Stimulated activated CD4-positive, alpha-beta T cell treated with anti-CD3 and anti-CD28 coated beads, Interleukin-4, amount 100 ng/mL, for 4 hours (primary cell): ENCODE data around the gene NMRAL1.

ENCODE experiments used
- DNase-seq, 2 experiments: peaks; one replicate each; pipeline ENCODE4 v3.0.0-alpha.2; 2020

Gene NMRAL1

DNA sequence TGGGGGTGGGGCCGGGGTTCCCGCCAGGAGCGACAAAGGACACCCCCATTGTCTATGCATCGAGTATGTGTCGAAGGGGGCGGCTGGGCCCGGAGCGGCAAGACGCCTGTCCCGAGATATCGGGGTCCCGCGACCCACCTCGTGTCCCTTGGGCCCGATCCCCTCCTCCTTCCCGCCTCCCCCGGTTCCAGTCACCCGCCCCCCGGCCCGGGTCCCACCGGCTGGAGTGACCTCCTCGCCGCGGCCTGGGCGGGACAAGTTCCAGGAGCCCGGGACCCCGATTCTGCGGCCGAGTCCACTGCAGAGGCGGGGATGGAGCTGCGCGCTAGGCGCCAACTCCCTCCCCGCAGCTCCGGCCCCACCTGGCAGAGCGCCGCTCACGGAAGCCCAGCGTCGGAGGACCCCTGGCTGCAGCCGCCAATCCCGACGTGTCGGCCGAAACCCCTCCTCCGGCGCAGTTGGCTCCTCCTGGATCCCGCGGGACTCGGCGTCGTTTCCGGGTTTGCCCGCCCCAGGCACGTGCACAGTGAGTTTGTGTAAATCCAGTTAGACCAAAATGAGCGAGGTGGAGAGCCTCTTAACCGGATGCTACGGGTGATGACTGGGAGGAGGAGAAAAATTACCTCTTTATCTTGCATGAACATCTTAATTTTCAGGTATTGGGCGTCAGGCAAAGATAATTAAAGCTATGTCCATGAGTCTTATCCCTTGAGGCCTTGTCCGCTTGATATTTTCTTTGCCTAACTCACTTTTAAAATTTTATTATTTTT, at the start of gene NMRAL1:
Gene NMRAL1 (minus strand): TSS at position 434 of the 770 bp plus-strand sequence. CDS start 493 bp downstream, outside the sequence.
- DNase-seq, result peak; percentile 76 to 78

DNA sequence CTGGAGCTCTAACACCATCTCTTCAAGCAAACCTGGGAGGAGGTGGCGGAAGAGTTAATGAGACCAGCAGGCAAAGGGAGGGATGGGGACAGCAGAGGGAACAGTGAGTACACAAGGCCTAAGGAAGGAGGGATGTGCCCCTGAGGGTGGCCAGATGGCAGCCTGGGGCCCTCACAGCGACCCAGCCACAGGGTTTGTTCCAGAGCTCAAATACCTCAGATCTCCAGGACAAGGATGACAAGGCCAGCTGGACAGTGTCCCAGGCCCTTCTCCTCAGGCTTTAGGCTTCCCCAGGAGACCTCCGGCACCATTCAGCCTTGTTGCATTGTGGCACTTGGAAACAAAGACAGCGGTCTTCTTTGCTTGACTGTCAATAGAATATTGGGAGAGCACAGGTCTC, 49.3 kb upstream of the NMRAL1 start:
- DNase-seq, result no peak

DNA sequence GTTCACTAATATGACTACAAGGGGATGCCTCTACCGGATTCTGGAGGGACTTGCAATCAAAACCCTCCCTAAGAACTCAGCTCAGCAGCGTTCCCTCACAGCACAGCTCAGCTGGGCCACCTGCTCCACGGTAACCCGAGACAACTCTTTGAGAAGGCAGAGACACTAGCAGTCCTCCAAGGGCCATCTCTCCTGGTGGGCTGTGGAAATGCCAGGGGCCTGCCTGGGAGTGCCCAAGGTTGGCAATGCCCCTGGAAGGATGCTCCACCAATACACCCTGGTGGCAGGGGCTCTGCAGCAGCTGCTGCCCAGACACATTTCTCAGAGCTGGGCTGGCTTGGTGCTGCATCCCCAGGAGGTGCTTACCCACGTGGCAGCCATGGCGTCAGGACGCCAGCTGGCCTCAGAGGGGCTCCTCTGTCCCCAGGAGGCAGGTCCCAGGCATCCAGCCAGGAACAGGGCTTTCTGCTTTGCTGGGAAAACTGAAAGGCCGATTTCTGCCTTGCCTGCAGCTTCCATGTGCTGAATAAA, 47.7 kb upstream of the NMRAL1 start:
- no peak for DNase-seq

DNA sequence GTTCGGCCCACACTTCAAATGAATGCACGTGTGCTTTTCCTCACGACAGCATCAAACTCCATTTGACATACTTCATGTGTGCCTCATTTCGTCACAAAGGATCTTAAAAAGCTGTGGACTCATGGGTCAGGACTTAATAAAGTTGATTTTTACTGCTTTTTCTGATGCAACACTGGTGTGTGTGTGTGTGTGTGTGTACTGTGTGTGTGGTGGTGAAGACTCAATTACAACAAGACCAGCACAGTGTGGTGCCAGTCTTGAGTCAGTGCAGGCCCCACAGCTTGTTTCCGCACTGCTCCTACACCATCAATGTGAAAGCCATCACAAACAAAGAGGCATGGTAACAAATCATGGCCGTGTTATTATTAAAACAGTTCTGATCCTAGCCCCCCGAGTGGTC, 46.5 kb upstream of the NMRAL1 start:
- no peak for DNase-seq

DNA sequence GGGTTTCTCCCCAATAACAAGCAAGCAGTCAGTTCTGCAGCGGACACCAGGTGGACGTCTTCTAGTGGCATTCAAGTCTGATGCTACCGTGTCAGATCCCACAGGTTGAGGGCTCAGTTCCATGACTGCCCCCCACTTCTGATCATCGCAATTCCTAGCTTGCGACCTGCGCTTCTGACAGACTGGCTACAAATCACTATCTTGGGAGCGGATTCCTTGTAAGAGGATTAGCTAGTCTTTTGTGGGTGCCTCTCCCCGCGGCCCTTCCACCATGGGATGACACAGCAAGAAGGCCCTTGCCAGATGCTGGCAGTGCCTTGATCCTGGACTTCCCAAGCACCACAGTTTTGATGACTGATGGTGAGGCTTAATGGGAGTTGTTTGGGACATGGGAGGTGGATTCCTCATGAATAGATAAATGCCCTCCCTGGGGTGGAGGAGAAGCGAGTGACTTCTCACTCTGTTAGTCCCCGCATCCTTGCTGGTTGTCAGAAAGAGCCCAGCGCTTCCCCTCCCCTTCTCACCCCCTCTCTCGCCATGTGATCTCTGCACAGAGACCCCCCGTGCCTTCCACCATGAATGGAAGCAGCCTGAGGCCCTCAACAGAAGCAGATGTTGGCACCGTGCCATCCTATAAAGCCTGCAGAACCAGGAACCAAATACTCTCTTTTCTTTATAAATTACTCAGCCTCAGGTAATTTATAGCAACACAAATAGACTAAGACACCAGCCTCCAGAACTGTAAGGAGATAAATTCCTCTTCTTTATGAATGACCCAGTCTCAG, 45.0 kb upstream of the NMRAL1 start:
- DNase-seq, result no peak

DNA sequence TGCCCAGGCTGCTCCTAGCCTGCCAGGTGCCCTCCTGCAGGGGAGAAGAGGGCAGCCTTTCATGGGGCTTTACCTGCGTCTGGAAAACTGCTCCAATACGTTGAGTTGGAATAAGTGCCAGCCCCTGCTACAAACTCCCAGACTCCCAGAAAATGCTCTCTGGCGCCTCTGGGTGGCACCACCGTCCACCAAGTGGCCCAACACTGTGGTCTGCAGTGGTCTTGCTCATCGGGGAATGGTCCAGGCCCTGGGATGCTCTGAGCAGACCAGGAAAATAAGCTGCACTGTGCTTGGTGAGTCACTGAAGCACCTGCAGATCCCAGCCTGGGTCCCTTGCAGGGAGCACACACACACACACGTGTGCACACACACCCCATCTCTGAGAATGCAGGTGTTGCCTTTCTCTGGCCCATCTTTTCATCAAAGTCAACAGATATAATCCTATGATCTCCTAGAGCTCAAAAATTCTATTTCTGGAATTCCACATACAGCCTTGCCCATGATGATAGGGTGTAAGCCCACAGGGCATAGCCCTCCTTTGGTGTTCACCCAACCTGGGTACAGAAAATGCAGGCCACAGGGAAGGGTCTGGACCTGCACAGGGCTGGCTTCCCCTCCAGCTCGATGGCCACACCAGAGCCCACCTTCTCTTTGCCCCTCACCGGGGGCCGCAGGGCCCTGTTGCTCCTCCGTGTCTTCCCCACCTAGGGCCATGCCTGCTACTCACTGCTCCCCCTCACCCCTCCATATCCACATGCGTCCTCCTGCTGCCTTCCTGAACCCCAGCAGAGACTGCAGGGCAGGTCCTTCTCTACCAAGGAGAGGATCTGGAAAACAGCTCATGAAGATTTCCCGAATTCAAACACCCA, 43.6 kb upstream of the NMRAL1 start:
- no peak for DNase-seq

DNA sequence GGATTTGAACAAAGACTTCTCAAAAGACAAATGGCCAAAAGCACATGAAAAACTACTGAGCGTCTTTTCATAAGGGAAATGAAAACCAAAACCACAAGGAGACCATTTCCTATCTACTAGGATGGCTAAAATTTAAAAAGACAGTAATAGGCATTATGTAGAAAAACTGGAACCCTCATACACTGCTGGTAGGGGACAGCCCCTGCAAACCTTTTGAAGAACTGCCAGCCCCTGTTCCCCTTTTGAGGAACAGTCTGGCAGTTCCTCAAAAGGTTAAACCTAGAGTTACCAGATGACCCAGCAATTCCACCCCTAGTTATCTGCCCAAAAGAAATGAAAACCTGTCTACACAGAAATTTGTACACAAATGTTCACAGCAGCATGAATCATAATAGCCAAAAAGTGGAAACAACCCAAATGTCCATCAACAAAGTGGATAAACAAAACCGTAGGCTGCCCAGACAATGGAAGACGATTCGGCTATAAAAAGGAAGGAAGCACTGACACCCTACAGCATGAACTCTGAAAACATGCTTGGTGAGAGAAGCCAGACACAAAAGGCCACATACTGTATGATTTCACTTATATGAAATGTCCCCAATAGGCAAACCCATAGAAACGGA, 41.3 kb upstream of the NMRAL1 start:
- no peak for DNase-seq

DNA sequence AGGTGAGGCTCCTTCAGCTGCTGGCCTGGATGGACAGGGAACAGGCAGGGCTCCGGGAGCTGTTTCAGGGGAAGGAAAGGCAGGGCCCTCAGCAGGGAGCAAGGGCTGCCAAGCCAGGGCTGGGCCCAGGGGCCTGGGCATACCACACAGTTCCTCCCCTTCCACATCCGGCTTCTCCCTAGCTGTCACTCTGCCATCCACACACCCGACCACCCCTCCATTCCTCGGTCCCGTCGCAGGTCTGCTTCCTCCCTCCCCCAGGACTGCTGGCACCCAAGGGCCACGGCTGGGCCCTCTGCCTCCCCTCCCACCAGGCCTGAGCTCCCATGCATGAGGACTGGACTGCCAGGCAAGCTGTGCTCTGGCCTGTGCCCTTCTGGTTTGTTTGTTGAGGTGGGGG, 40.2 kb upstream of the NMRAL1 start:
- DNase-seq, result no peak

DNA sequence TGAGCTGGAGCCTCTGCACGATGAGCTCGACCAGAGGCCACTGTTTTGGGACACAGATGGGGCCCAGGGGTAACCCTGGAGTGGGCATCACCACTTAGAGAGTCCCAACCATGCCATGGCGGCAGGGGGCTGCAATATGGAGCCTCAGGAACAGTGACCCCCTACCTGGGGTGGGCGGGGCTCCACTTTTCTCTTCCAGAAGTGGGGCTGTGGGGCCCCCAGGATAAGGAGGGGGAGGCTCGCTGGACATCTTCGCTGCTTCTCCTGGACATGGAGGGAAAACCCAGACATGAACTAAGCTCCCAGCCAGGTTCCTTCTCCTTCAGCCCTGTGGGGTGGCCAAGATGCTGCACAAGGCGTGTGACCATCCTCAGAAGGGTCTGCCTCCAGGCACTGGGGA, 39.5 kb upstream of the NMRAL1 start:
- no peak for DNase-seq

DNA sequence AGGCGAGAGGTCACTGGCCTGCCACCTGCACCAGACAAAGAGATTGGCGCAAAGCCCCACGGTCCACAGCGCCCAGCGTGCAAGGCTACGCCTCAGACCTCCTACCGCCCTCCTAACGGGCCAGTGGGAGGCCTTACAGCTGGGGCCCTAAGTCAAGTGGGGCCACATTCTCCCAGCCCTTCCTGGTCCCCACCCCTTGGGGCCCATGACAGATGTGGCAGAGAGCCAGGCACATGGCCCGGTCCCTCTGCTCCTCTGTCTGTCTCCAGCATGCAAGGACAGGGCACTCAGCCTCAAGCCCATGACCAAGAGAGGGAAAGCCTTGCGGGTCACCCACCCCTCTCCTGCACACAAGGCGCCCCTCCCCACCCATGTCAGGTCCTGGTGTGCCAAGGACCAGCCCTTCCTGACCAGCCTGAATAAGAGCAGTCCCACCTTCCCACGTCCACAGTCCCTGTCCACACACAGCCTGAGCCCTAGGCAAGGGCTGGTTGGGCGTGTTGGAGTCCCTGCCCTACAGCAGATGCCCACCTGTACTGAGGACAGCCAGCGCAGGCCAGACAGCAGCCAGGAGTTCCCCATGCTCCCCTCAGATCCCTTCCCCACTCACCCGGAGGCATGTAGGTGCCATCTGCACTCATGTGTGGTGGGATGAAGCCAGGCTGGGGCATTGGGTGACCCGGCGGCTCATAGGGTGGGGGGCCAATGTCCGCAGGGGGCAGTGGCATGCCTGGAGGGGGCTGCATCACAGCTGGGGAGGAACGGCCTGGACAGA, 38.8 kb upstream of the NMRAL1 start:
- no peak for DNase-seq

DNA sequence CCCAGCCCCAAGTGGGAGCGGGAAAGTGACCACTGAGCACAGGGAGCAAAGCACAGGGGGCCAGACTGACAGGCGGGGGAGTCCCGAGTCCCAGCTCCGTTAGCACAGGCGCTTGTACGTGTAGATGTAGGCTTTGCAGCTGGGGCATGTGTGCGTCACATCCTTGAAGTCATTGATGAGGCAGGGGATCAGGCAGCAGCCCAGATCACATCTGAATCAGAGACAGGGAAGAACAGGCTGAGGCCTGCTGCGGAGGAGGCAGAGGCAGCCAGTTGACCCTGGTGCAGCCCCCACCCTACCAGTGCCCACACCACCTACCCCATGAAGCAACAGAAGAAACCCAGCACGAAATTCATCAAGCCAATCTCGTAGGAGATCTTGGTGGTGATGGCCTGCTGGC, 38.0 kb upstream of the NMRAL1 start:
- DNase-seq, result no peak

DNA sequence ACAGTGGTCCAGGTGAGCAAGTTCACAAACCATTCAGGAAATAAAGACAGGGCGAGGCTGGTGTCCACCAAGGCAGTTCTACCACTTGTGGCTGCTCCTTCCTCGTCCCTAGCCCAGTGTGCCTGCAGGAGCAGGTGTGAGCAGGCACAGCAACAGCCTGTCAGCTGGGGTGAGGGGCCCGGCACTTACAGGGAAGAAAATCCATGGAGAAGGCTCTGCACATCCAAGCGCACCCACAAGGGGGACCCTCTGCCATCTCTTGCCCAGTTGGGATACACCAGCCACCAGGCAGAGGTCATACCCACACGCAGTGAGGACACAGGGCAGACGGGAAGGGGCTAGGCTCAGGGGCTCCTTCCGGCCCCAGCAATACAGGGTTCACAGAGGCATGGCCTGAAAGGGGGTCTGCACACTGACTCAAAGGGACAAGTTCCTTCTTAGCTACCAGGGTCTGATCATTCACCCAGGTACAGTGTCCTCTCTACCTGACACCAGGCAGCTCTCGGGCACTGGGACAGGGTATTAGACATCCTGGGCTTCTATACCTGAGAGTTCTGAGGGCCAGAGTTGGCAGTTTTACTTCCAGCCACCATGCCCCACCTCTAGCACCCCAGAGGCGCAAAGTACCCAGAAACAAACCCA, 37.1 kb upstream of the NMRAL1 start:
- DNase-seq, result no peak

DNA sequence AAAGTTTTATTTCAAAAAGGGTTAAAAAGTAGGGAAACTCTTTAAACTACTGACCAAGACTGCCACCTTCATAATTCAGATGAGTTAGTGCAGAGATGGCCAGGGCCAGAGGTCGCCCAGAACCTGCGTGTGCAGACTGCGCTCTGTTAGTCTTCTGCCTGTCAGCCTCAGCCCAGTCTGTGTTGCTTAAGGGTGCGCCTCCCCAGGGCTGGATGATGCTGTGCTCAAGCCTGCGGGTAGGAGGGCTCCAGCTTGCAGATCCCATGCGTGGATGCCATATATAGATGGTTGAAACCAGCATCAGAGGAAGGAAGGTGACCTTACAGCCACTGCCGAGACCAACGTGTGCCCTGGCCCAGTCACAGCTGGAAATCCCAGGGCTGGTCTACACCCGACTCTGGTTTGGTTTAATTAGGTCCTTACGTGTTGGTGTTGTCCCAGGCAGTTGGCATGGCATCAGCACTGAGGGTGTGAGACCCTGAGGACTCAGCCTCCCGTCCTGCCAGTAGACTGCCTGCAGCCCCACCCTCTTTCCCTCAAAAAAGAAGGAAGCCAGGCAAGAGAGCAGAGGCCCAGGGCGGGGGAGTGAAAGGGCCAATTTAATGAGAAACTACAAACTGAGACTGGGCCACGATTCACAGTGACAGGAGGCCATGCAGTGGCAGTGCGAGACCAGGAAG, 36.5 kb upstream of the NMRAL1 start:
- DNase-seq, result no peak

DNA sequence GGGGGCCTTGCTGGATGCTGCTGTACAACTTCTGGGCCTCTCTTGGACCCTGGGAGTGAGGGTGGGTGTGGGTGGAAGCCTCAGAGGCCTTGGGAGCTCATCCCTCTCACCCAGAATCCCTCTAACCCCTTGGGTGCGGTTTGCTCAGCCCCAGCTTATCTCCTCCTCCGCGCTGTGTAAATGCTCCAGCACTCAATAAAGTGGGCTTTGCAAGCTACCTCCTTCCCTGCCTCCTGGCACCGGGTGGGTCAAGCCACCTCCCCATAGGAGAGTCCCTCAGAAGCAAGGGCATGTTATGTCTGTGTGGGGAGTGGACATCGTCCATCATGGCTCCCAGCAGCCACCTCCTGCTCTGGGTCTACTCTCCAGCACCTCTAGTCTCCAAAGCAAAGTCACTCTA, 35.7 kb upstream of the NMRAL1 start:
- DNase-seq, result no peak

DNA sequence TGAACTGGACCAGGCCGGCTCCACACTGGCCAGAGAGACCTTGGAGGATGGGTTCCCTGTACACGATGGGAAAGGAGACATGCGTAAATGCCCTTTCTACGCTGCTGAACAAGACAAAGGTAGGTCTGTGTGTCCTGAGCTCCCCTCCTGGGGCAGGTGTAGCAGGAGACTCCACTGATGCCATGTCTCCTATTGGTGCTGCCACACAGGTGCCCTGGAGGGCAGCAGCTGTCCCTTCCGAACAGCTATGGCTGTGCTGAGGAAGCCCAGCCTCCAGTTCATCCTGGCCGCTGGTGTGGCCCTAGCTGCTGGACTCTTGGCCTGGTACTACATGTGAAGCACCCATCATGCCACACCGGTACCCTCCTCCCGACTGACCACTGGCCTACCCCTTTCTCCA, 35.0 kb upstream of the NMRAL1 start:
- no peak for DNase-seq

DNA sequence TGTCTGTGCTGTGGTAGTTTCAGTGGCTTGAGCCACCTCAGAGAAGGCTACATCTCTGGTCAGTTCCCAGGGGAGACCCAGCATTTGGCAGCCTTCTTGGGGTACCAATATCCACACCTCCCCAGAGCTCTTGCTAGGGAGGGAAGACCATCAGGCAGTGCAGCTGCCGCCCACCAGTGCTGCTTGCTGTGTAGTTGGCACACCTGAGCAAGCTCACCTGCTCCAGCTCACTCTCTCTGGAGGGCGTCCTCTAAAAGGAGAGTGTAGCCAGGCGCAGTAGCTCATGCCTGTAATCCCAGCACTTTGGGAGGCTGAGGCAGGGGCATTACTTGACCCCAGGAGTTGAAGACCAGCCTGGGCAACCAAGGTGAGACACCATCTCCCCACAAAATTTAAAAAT, 34.4 kb upstream of the NMRAL1 start:
- DNase-seq, result no peak

DNA sequence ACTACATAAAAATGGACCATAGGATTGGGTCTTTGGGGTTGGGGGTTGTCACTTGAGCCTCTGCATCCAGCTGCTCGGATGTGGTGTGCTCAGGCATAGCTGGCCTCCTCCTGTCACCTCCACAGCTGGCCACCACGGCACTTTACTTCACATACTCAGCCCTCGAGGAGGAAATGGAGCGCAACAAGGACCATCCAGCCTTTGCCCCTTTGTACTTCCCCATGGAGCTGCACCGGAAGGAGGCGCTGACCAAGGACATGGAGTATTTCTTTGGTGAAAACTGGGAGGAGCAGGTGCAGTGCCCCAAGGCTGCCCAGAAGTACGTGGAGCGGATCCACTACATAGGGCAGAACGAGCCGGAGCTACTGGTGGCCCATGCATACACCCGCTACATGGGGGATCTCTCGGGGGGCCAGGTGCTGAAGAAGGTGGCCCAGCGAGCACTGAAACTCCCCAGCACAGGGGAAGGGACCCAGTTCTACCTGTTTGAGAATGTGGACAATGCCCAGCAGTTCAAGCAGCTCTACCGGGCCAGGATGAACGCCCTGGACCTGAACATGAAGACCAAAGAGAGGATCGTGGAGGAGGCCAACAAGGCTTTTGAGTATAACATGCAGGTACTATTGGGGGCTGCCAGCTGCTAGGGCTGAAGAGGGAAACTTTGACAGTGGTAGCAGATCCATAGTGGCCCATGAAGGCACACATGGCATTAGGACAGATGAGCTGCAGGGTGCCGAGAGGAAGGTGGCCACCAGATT, 33.3 kb upstream of the NMRAL1 start:
- DNase-seq, result no peak

DNA sequence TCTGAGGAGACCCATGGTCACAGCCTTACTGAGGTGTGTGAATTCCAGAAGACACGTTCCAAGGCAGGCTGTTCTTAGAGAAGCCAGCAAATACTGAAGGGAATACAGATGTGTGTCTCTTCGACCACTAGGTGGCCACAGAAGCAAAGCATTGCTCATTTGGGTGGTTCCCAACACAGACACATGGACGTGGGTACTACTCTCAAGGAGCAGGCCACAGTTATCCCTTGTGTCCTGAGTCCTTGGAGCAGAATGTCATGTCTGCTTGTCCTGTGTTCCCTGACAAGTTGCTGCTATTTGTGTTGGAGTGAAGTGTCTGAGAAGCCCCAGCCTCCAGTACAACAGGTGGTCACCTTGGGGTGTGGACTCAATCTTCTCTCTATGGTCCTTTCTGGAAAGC, 32.0 kb upstream of the NMRAL1 start:
- peak; percentile 32 to 59 for DNase-seq

DNA sequence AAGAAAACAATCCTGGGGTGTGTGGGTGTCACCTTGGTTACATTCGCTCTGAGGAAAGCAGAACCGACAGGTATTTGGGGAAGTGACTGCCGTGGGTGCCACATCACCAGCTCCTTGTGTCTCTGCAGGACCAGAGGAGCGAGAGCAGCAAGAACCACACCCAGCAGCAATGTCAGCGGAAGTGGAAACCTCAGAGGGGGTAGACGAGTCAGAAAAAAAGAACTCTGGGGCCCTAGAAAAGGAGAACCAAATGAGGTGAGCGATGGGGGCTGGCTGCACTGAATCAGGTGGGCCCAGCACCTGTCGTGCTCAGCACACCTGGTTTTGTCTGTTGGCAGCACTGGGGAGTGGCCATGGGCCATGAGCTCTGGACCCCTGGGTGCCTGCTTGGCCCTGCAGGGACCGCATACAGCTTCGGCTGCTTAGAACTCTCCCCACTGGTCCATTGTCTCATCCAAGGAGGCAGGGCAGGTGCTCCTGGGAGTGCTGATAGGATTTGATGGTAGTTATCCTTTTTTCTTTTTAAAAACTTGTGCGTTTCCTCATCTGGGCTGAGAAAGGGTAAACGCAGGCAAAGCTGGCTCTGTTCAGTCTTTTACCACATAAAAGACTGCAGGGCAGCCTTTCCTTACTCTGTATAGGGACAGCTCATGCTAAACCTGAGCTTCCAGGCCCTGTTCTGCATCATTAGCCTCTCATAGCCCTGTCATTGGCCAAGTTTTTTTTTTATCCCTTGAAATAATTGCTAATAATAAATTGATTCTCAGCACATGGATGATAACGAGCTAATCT, 31.1 kb upstream of the NMRAL1 start:
- DNase-seq, result peak; percentile 40 to 76
